ENCODE results near the gene ING5. TPM values are rescaled to one million over a fixed set of nuclear protein-coding genes. Genes with fewer than 3 reads are reported as not detected.

ING5 gene
- total RNA-seq, 2 experiments from 2014 or later = 51.2 to 51.3 TPM

DNA sequence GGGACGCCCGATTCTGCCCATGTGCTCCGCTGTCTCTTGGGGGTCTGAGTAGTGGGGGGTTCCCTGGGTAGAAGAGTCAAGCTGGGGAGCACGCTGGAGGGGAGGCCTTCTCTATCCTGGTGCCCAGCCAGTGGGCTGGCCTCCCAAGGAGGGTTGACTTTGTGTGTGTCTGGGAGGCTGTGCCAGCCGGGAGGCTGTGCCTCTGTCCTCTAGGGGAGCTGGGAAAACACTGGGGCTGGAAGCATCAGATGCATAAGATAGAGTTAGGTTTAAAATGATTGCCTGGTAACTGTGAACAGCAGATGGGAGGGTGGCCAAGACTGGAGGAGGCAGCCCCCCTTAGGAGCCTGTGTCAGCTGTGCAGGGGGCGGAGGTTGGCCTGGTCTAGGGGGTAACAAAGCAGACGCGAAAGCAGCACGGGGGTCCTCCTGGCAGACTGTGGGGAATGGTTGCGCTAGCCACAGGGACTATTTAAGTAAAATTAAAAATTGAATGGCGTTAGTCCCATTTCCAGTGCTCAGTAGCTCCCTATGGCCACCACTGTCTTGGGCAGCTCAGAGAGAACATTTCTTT, 1.3 kb downstream of the ING5 start:
- peak overlapping the region; percentile 87 for H3K27ac Mint-ChIP-seq
- TF ChIP-seq, protein P1, sequence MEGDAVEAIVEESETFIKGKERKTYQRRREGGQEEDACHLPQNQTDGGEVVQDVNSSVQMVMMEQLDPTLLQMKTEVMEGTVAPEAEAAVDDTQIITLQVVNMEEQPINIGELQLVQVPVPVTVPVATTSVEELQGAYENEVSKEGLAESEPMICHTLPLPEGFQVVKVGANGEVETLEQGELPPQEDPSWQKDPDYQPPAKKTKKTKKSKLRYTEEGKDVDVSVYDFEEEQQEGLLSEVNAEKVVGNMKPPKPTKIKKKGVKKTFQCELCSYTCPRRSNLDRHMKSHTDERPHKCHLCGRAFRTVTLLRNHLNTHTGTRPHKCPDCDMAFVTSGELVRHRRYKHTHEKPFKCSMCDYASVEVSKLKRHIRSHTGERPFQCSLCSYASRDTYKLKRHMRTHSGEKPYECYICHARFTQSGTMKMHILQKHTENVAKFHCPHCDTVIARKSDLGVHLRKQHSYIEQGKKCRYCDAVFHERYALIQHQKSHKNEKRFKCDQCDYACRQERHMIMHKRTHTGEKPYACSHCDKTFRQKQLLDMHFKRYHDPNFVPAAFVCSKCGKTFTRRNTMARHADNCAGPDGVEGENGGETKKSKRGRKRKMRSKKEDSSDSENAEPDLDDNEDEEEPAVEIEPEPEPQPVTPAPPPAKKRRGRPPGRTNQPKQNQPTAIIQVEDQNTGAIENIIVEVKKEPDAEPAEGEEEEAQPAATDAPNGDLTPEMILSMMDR (IDR thresholded peaks at IDR 0.05) = no peak
- no peaks in the 10 kb centered on the region for H3K27me3 ChIP-seq (ENCODE audit: control insufficient read depth in 1 of 2, insufficient read depth in 2 of 2, low read length in 2 of 2)
- peaks cover 0 to 5% of the 10 kb centered on the region in 2 experiments for H3K9me3 ChIP-seq (ENCODE audit: control insufficient read depth in 1 of 2, insufficient read depth in 1 of 2, low read length in 2 of 2)
- CTCF ChIA-PET = interaction anchor here (1.2 to 3.3 kb wide), 6 partner anchors 15 to 175 kb away, joined by 3 to 19 read pairs (median 12); partner anchors contain the start of genes ATG4B, D2HGDH, DTYMK and THAP4
- DNase-seq (no peak), ATAC-seq (ENCODE audit: poor library complexity) (no peak)
- POLR2A ChIA-PET = interaction anchor here (0.6 to 8.1 kb wide), 4 partner anchors 15 to 388 kb away, joined by 3 to 179 read pairs (median 9); partner anchors contain the start of genes D2HGDH, DTYMK, HDLBP and SEPTIN2
- H3K4me3 ChIP-seq (ENCODE audit: low read length) = peak overlapping the region; percentile 73
- H3K9me3 Mint-ChIP-seq = no peaks in the 10 kb centered on the region
- peaks cover 28% of the 10 kb centered on the region for H3K4me1 ChIP-seq (ENCODE audit: insufficient read depth, low read length)
- H3K27ac ChIP-seq (ENCODE audit: low read depth in 1 of 2, low read length in 2 of 2) = peak overlapping the region; percentile 34 to 64
- peaks cover 26% of the 10 kb centered on the region for H3K36me3 ChIP-seq (ENCODE audit: insufficient read depth, low read length)
- peaks cover 28% of the 10 kb centered on the region for H3K4me1 Mint-ChIP-seq (ENCODE audit: low read depth)
- peak overlapping the region; percentile 93 for H3K4me3 Mint-ChIP-seq
- peaks cover 48% of the 10 kb centered on the region for H3K36me3 Mint-ChIP-seq (ENCODE audit: low read depth)
- intact Hi-C loops (cut with DNase I, micrococcal nuclease) = loop anchor here (5.0 to 10.0 kb wide), 6 partner anchors 66 to 1136 kb away; partner anchors contain the start of genes ATG4B (in 1 of the 2), FARP2 (in 1 of the 2), RNPEPL1 (in 1 of the 2) and THAP4 (in 1 of the 2)
- H3K27me3 Mint-ChIP-seq = no peaks in the 10 kb centered on the region

DNA sequence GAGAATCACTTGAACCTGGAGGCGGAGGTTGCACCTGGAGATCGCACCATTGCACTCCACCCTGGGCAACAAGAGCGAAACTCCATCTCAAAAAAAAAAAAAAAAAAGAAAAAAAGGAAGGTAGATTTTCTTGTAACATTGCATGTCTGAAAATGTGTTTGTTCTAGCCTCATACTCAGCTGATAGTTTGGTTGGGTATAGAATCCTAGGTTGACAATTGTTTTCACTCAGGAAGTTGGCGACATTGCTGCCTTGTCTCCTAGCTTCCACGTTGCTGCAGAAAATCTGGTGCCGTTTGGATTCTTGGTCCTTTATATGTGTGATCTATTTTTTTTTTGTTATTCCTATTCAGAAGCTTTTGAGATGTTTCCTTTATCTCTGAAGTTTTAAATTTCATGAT, 4.7 kb downstream of the ING5 start:
- ChIA-PET POLR2A (no interaction called here), CTCF (no interaction called here)
- H3K4me1 Mint-ChIP-seq (ENCODE audit: low read depth) = peaks cover 11% of the 10 kb centered on the region
- no peak overlapping the region for H3K27ac Mint-ChIP-seq
- Histone ChIP-seq H3K27me3 (ENCODE audit: control insufficient read depth in 1 of 2, insufficient read depth in 2 of 2, low read length in 2 of 2) (no peaks in the 10 kb centered on the region), H3K9me3 (ENCODE audit: control insufficient read depth in 1 of 2, insufficient read depth in 1 of 2, low read length in 2 of 2) (peaks cover 0 to 5% of the 10 kb centered on the region in 2 experiments), H3K27ac (ENCODE audit: low read depth in 1 of 2, low read length in 2 of 2) (no peak overlapping the region), H3K36me3 (ENCODE audit: insufficient read depth, low read length) (peaks cover 56% of the 10 kb centered on the region), H3K4me3 (ENCODE audit: low read length) (no peak overlapping the region), H3K4me1 (ENCODE audit: insufficient read depth, low read length) (peaks cover 14% of the 10 kb centered on the region)
- no peak overlapping the region for H3K4me3 Mint-ChIP-seq
- H3K9me3 Mint-ChIP-seq = no peaks in the 10 kb centered on the region
- peaks cover 69% of the 10 kb centered on the region for H3K36me3 Mint-ChIP-seq (ENCODE audit: low read depth)
- H3K27me3 Mint-ChIP-seq = no peaks in the 10 kb centered on the region
- no peak for ATAC-seq (ENCODE audit: poor library complexity)
- intact Hi-C loops (cut with DNase I, micrococcal nuclease) = loop anchor here (10.0 kb wide), 2 partner anchors 178 to 872 kb away; no protein-coding TSS in a partner anchor
- no peak for DNase-seq
- TF ChIP-seq, protein P1 (IDR thresholded peaks at IDR 0.05) = no peak

DNA sequence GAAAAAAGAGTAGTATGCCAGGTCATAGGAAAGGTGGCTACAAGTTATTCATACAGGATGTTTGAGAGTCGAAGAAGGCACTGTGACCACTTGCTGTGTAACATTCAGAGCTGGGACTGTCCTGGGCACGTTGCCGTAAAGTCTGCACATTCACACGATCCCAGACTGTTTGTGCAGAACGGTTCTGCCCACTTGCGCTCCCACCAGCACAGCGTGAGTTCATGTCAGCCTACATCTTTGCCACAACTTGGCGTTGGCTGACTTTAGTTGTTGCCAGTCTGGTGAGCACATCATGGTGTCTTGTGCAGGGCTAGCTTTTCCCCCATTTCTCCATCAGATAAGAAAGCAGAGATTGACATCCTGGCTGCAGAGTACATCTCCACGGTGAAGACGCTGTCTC, 7.0 kb downstream of the ING5 start:
- peaks cover under 1% of the 10 kb centered on the region for H3K4me1 ChIP-seq (ENCODE audit: insufficient read depth, low read length)
- no peak overlapping the region for H3K4me3 ChIP-seq (ENCODE audit: low read length)
- no peaks in the 10 kb centered on the region for H3K9me3 Mint-ChIP-seq
- DNase-seq (no peak), ATAC-seq (ENCODE audit: poor library complexity) (no peak)
- H3K36me3 Mint-ChIP-seq (ENCODE audit: low read depth) = peaks cover 78% of the 10 kb centered on the region
- TF ChIP-seq, protein P1 (IDR thresholded peaks at IDR 0.05) = no peak
- no peaks in the 10 kb centered on the region for H3K27me3 Mint-ChIP-seq
- no peaks in the 10 kb centered on the region for H3K27me3 ChIP-seq (ENCODE audit: control insufficient read depth in 1 of 2, insufficient read depth in 2 of 2, low read length in 2 of 2)
- no peak overlapping the region for H3K4me3 Mint-ChIP-seq
- peaks cover 76% of the 10 kb centered on the region for H3K36me3 ChIP-seq (ENCODE audit: insufficient read depth, low read length)
- H3K4me1 Mint-ChIP-seq (ENCODE audit: low read depth) = peaks cover 2% of the 10 kb centered on the region
- H3K27ac ChIP-seq (ENCODE audit: low read depth in 1 of 2, low read length in 2 of 2) = no peak overlapping the region
- POLR2A ChIA-PET = no interaction called here
- H3K27ac Mint-ChIP-seq = no peak overlapping the region
- H3K9me3 ChIP-seq (ENCODE audit: control insufficient read depth in 1 of 2, insufficient read depth in 1 of 2, low read length in 2 of 2) = peaks cover 0 to 5% of the 10 kb centered on the region in 2 experiments
- CTCF ChIA-PET = no interaction called here
- intact Hi-C loops (cut with DNase I, micrococcal nuclease) = loop anchor here (10.0 kb wide), 2 partner anchors 176 to 874 kb away; no protein-coding TSS in a partner anchor

Measured in CD4-positive, alpha-beta T cell (primary cell).